GM18505 (cell line): Measurements from ENCODE around the gene VIT.

Source experiments
- ATAC-seq: cut with Tn5 transposase; IDR thresholded peaks from one replicate; pipeline ENCODE4 v1.9.1; 2021; ENCODE audit not compliant: unreplicated experiment
- POLR2A ChIP-seq: IDR thresholded peaks from 4 replicates; pipeline ENCODE4 v1.6.1; 2011; ENCODE audit warnings: borderline replicate concordance; ENCODE audit not compliant: insufficient read depth, insufficient read length; ENCODE audit errors: extremely low read depth

VIT gene

GRCh38 chr2:36710858-36711515 is 14.5 kb downstream of the VIT start:
- no peak for ATAC-seq
- no peak for TF ChIP-seq POLR2A

GRCh38 chr2:36711741-36712314 is 15.3 kb downstream of the VIT start:
- no peak for TF ChIP-seq POLR2A
- no peak for ATAC-seq

- no peak for ATAC-seq
- no peak for TF ChIP-seq POLR2A
Observed at GRCh38 chr2:36713310-36713709, 16.8 kb downstream of the VIT start.

- TF ChIP-seq POLR2A, result no peak
- ATAC-seq, result no peak
Observed at GRCh38 chr2:36716111-36716510, 19.6 kb downstream of the VIT start.

GRCh38 chr2:36717603-36718266 is 21.2 kb downstream of the VIT start:
- ATAC-seq, result no peak
- no peak for TF ChIP-seq POLR2A

GRCh38 chr2:36727550-36727949 is 31.0 kb downstream of the VIT start:
- no peak for TF ChIP-seq POLR2A
- ATAC-seq, result no peak

- TF ChIP-seq POLR2A, result no peak
- ATAC-seq, result no peak
Observed at GRCh38 chr2:36729067-36729466, 32.6 kb downstream of the VIT start.

GRCh38 chr2:36731941-36732672 is 35.6 kb downstream of the VIT start:
- TF ChIP-seq POLR2A, result no peak
- no peak for ATAC-seq

- ATAC-seq, result no peak
- no peak for TF ChIP-seq POLR2A
Observed at GRCh38 chr2:36732673-36733036, 36.1 kb downstream of the VIT start.

- no peak for TF ChIP-seq POLR2A
- no peak for ATAC-seq
Observed at GRCh38 chr2:36733215-36733614, 36.7 kb downstream of the VIT start.

GRCh38 chr2:36734304-36734703 is 37.8 kb downstream of the VIT start:
- TF ChIP-seq POLR2A, result no peak

GRCh38 chr2:36737131-36737750 is 40.7 kb downstream of the VIT start:
- ATAC-seq, result no peak
- no peak for TF ChIP-seq POLR2A

More at GRCh38 chr2:36734304-36734703, 37.8 kb downstream of the VIT start:
- no peak for ATAC-seq

GRCh38 chr2:36740061-36740460 is 43.6 kb downstream of the VIT start:
- TF ChIP-seq POLR2A, result no peak
- no peak for ATAC-seq

GRCh38 chr2:36741188-36741837 is 44.8 kb downstream of the VIT start:
- TF ChIP-seq POLR2A, result no peak
- no peak for ATAC-seq

- no peak for TF ChIP-seq POLR2A
- ATAC-seq, result no peak
Observed at GRCh38 chr2:36743954-36744353, 47.4 kb downstream of the VIT start.
